ENCODE data around the gene ARHGEF2.
A peak's percentile ranks its signal among the peaks of the same experiment; 100 is the strongest.

The ARHGEF2 gene

GRCh38 chr1:155978325-155978972, at the start of gene ARHGEF2:
TSS of gene ARHGEF2 (minus strand) at chr1:155978547. CDS start at chr1:155978427, 120 bp downstream.
- peak within 1 kb of the TSS; percentile 80 for H3K4me3 ChIP-seq (ENCODE audit: control insufficient read depth, low read depth, low read length)
- peak; percentile 53 for DNase-seq (ENCODE audit: low read depth)
- TF ChIP-seq CTCF (conservative IDR thresholded peaks at IDR 0.05; ENCODE audit: control insufficient read depth, insufficient read depth, low read depth, low read length) = no peak

DNA sequence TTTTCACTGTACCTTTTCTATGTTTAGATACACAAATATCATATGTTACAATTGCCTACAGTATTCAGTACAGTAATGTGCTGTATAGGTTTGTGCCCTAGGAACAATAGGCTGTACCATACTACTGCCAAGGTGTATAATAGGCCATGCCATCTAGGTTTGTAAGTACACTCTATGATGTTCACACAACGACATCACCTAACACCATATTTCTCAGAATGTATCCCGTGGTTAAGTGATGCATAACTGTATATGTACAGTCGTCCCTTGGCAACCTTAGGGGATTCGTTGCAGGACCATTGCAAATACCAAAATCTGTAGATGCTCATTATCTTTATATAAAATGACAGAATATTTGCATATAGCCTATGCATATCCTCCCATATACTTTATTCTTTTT, 48.2 kb upstream of the ARHGEF2 start:
- DNase-seq (ENCODE audit: low read depth) = no peak
- no peak for TF ChIP-seq CTCF (conservative IDR thresholded peaks at IDR 0.05; ENCODE audit: control insufficient read depth, insufficient read depth, low read depth, low read length)
- no peak overlapping the region for H3K4me3 ChIP-seq (ENCODE audit: control insufficient read depth, low read depth, low read length)

DNA sequence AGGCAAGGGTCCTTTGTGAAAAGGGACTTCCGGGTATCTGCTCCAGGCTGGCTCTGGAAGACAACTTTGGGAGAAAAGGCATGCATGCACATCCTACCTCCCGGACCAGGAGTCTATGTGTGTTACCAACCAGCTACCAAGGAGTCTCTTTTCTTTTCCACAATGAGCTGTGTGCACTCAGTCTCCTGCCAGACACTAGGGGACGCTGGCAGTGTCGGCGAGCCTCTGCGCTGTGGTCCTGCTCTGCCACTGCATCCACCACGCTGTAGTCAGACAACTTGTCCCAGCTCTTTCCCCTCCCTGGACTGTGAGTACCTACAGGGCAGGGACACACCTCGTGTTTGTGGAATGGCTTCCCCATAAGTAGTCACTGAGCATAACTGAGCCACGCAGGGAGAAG, 47.5 kb upstream of the ARHGEF2 start:
- no peak overlapping the region for H3K4me3 ChIP-seq (ENCODE audit: control insufficient read depth, low read depth, low read length)
- DNase-seq (ENCODE audit: low read depth) = peak; percentile 35
- TF ChIP-seq CTCF (conservative IDR thresholded peaks at IDR 0.05; ENCODE audit: control insufficient read depth, insufficient read depth, low read depth, low read length) = peak; percentile 73

- TF ChIP-seq CTCF (conservative IDR thresholded peaks at IDR 0.05; ENCODE audit: control insufficient read depth, insufficient read depth, low read depth, low read length) = no peak
- no peak overlapping the region for H3K4me3 ChIP-seq (ENCODE audit: control insufficient read depth, low read depth, low read length)
- DNase-seq (ENCODE audit: low read depth) = no peak
These were observed 46.5 kb upstream of the ARHGEF2 start for GRCh38 chr1:156024801-156025200.

DNA sequence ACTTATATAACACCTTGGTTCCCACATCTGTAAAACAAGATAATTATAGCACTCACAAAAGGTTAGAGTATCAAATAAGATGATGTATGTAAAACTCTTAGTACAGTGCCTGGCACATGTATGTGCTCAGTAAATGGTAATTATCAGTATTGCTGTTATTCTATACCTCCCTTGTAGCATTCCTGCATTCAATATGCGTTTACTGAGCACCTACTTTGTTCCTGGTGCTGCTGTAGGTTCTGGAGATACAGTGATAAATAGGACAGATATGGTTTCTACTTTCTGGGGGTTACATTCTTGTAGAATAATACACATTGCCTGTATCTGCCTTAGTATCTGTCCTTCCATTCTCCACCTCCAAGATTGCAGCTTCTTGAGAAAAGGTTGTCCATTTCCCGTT, 43.6 kb upstream of the ARHGEF2 start:
- no peak for TF ChIP-seq CTCF (conservative IDR thresholded peaks at IDR 0.05; ENCODE audit: control insufficient read depth, insufficient read depth, low read depth, low read length)
- DNase-seq (ENCODE audit: low read depth) = no peak
- H3K4me3 ChIP-seq (ENCODE audit: control insufficient read depth, low read depth, low read length) = no peak overlapping the region

- H3K4me3 ChIP-seq (ENCODE audit: control insufficient read depth, low read depth, low read length) = peak overlapping the region; percentile 72
- DNase-seq (ENCODE audit: low read depth) = no peak
- no peak for TF ChIP-seq CTCF (conservative IDR thresholded peaks at IDR 0.05; ENCODE audit: control insufficient read depth, insufficient read depth, low read depth, low read length)
These were observed 42.7 kb upstream of the ARHGEF2 start for GRCh38 chr1:156021093-156021428.

All from fibroblast of mammary gland (primary cell).